NCI-H1436 (cell line): Measurements from ENCODE around the gene SCPEP1.
"Not testable (repeated sequence)": the region's sequence is repeated elsewhere in the genome, so short reads cannot be mapped to it uniquely, and the experiment has no call there.

Experiments
- DNase-seq: peaks from one replicate; lab custom pipeline; 2025; lab: John Stamatoyannopoulos, UW

SCPEP1 gene

DNA sequence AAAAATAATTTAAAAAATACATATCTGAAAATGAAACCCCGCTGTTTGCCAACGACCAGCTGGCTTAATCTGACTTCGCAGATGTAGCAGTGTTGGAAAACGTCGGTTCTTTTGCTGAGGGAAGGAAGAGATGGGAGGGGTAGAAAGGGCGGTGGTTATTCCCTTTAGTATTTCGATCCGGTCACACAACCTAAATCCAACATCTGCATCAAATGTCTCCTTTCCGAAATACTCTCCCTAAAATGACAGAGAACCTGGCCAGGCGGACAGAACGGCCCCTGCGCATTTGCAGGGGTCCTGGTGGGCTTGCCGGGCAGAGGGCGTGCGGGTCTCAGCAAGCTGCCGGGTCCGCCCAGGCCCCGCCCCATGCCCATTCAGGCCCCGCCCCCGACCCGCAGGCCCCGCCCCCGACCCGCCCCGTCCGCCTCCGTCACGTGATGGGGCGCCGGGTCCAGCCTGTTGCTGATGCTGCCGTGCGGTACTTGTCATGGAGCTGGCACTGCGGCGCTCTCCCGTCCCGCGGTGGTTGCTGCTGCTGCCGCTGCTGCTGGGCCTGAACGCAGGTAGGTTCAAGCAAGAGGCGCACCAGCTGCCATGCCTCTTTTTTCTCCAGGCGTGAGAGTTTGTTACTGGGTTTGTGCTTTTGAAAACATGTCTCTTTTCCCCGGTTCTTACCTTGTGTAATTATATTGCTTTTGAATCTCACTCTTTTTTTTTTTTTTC is at the start of gene SCPEP1:
SCPEP1 (plus strand) TSS at position 459 of the 723 bp plus-strand sequence; CDS start at position 488, 29 bp downstream.
- peak; percentile 92 for DNase-seq

- no peak for DNase-seq
Observed at GRCh38 chr17:56928586-56928985, 49.3 kb upstream of the SCPEP1 start.

GRCh38 chr17:56929362-56929969 is 48.5 kb upstream of the SCPEP1 start:
- peak; percentile 9 for DNase-seq

- no peak for DNase-seq
Observed at GRCh38 chr17:56930739-56931337, 47.1 kb upstream of the SCPEP1 start.

DNA sequence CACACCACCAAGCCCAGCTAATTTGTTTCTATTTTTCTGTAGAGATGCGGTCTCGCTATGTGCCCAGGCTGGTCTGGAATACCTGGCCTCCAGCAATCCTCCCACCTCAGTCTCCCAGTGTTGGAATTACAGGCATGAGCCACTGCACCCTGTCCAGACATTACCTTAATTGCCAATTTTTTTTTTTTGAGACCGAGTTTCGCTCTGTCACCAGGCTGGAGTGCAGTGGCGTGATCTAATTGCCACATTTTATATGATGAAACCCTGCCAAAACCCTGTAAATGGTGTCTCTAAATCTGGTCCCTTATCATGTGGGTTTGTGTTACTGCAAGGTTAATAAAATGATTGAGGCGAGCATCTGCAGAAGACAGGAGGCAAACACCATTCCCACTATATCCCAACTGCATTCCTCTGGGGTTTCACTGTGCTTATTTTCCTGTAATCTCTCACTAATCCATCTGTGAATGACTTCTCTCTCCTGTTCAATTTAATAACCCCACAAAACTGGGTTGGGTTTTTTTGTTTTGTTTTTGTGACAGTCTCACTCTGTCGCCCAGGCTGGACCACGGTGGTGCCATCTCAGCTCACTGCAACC is 44.7 kb upstream of the SCPEP1 start:
- DNase-seq: no peak

DNA sequence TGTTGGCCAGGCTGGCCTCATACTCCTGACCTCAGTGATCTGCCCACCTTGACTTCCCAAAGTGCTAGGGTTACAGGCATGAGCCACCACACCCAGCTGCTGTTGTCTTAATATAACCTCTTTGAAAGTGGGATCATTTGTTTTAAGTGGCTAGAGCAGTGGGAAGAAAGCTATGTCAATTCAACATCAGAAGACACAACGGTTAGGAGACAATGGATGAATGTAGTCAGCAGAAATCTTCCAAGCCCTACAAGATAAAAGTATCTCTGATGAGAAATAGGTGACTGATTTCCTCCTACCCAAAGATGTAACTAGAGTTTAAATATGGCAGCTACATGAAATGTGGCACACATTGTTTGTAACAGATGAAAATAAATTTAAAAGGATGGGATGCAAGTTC is 44.1 kb upstream of the SCPEP1 start:
- no peak for DNase-seq

DNA sequence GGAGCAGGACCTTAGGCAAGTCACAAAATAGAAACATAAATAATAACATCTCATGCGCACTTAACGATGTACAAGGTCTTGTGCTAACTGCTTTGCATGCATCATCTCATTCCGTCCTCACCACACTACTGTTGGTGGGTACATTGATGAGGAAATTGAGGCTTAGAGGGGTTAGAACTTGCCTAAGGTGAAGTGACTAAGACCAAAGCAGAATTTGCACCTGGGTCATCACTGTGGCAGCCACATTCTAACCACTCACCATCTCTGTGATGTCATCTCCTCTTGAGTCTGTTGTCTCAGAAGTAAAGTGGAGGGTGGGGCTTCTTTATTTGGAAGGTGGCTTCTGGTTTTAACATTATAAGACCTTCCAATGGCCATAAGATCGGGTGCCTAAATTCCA is 43.7 kb upstream of the SCPEP1 start:
- DNase-seq: no peak

DNA sequence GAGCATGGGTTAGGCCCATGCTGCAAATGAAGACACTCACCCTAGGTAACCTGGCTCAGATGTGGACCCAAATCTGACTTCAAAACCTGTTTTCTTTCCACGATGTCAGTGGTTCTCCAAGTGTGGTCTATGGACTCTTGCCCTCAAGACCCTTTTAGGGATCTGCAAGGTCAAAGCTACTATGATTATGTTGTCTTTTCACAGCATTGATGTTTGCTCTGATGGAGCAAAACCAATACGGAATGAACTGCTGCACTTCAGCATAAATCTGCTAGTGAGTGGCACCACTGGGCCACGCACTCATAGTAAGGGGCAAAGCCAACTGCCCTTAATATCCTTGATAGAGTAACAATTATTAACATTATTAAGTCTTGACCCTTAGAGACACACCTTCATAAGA is 42.5 kb upstream of the SCPEP1 start:
- DNase-seq: no peak

DNA sequence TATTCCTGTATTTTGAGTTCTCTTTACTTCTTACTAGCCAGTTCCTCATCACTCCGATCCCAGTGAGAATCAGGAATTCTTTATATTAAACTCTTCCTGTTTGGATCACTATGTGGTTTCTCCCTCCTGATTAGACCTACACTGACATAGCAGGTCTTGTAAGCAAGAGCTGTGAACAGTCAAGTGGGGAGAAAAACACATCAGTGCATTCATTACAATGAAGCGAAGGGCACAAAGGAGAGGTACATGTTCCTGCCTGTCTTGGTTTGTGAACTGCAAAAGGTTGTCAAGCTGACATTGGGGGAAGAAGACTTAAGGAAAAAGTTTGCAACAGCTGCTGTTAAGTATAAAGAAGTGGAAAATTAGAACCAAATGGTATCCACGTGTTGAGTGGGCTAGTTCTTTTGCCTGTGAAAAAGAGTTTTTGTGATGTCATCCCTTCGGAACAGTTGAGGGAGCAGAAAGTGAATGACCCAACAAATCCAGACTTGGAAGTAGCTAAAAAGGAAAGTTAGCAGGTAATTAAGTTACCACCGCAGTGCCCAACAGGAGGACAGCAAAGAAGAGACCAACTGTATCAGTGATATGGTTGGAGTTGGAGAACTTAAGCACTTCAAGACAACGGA is 41.1 kb upstream of the SCPEP1 start:
- DNase-seq: no peak

DNA sequence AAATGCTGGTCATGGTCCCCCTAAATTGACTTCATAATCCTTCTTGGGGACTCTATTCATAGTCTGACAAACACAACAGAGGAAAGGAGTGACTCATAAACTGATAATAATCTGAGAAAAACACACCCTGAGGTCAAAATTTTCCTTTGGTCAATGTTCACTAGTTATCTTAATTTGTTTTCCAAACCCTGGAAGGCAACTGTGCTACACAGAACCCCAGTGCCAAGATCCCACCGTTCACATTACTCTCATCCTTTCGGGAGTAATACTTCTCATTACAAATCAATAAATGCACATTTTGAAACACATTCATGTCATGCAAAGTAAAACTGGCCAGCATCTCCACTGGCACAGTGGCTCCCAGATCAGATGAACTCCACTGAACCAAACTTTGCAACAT is 40.2 kb upstream of the SCPEP1 start:
- no peak for DNase-seq

DNA sequence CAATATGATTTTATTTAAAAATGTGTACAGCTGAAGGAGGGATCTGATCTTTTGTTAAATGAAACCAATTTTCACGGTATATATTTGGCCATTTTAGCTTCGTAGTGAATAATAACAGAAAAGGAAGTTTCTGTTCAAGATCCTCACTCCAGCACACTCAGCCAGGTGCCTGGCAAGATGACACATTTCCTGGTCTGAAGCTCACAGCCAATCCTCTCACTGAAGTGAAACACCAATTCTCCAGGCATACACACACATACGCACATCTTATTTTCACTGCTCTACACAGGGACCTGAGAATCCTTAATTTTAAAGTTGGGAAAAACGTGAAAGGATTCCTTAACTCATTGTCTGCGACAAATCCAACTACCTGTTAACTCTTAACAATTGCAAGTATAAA is 39.7 kb upstream of the SCPEP1 start:
- DNase-seq: not testable (repeated sequence)

DNA sequence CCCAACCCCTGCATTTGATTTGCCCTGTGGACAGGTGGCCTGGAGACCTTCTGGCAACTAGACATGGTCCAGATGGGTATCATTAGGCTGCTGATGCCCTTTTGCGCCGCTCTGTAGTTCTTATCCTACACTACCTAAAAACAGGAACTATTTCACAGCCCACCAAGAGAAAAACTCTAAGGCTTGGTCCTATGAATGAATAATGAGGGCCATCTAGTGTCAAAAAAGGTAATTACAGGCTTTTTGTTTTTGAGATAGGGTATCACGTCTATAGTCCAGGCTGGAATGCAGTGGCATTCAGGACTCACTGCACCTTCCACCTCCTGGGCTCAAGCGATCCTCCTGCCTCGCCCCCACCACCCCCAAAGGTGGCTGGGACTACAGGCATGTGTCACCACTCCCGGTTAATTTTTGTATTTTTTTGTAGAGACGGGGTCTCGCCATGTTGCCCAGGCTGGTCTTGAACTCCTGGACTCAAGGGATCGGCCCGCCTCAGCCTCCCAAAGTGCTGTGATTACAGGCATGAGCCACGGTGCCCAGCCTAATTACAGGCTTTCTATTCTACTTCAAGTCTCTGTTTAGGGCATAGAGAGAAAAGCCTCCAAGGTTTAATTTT is 38.0 kb upstream of the SCPEP1 start:
- peak; percentile 63 for DNase-seq

DNA sequence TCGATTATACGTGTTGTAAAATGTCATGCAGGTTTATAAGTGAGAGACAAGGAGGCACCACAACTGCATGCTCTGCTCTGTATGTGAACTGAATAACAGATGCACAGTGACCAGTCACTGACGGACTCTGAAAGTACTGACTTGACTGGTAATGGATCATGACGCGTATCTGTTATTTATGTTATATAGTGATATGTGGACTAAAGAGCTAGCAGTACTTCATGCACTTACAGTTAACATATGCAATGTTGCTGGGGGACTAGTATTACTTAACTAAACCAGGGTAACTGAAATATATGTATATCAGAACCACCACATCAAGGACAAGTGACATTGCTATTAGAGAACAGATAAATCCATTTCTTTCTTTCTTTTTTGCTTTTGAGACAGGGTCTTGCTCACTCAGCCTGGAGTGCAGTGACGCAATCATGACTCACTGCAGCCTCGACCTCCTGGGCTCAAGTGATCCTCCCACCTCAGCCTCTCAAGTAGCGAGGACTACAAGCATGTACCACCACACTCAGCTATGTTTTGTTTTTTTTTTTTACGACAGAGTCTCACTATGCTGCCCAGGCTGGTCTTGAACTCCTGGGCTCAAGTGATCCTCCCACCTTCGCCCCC is 34.3 kb upstream of the SCPEP1 start:
- DNase-seq: no peak

- DNase-seq: no peak
Observed at GRCh38 chr17:56945938-56946505, 31.9 kb upstream of the SCPEP1 start.

GRCh38 chr17:56947741-56948140 is 30.2 kb upstream of the SCPEP1 start:
- DNase-seq: no peak

DNA sequence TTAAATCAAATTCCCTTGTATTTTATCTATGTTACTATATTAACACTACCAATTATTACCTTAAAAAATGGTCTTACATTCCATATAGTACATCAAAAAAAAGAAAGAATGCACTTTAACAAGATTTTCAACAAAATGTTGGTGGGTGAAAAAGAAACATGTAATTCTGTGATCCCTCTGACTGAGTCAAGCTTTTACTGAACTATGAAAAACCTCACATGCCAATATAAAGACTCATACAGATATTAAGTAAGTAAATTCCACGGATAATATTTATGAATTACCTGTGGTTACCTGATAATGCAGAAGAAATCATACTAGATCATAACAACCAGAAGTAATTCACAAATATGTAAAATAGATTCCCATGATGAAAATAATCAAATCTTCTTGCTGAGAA is 29.4 kb upstream of the SCPEP1 start:
- DNase-seq: no peak

DNA sequence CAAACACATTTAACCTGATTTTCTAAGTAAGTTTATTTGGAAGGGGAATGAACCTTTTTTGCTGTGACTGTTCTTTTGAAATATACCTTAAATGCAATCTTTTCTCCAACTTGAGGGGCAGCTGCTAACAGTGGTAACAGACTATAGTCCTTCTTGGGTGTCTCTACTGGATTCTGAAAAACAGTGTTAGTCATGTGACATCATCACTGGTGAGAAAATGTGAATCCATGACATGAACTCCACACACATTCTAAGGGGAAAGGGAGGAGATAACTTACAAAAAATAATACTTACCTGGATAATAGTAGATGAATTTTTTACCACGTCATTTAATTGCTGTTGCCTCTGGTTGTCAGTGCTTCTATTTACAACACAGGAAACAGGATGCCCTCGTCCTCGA is 28.3 kb upstream of the SCPEP1 start:
- DNase-seq: no peak

DNA sequence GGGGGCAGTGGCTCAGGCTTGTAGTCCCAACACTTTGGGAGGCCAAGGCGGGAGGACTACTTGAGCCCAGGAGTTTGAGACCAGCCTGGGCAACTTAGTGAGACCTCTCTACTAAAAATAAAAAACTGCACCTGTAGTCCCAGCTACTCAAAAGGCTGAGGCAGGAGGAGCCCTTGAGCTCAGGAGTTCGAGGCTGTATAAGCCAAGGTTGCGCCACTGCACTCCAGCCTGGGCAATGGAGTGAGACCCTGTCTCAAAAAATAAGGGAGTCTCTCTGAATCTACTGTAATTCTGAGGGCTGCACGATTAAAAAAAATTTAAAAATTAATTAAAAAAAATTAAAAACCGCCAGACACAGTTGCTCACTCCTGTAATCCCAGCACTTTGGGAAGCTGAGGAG is 20.9 kb upstream of the SCPEP1 start:
- DNase-seq: no peak

DNA sequence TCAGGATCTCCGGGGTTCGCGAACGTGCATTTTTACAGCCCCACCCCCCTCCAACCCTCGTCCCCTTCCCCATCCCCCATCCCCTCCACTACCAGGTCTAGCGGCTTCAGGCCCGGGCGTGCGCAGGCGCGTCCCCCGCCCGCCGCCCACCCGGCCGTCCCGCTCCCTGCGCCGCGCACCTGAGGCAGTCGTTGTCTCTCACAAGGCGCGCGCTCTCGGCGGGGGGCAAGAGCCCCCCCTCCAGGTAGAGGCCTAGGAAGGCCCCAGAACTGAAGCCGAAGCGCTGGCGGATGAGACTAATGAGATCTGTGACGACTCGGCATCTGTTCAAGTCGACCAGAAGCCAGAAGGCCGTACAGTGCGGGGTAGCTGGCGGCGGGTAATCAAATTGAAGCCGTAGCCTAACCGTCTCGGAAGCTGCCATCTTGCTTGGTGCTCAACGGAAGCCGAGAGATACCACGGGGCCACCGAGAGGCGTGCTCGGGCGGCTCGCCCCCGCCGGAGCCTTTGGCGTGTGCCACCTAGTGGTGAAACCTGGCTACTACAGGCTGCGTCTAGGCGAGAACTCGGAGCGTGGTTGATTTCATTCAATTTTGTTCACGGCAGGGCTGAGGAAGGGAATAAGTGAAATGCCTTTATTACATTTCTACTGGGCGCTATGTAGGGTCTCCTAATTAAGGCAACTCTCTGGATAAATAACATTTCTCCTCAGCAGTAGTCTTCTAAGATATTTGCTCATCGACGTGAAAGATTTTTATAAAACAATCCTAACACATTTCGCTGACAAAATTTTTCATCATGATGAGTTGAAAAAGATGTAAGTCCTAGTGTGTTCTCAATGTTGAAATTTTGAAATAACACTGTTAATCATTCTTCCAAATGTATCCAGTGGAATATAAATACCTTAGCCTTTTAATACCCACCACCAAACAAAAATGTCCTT is 17.1 kb upstream of the SCPEP1 start, which contains the start of gene COIL:
COIL (minus strand) TSS at position 455 of the 943 bp plus-strand sequence; CDS start at position 424, 31 bp downstream.
- DNase-seq: peak; percentile 97

GRCh38 chr17:56965241-56965640 is 12.7 kb upstream of the SCPEP1 start:
- DNase-seq: not testable (repeated sequence)
